ENCODE results near the gene UBE3D.

- TF ChIP-seq CTCF (IDR thresholded peaks at IDR 0.05) (no peak), TCF7L2 (IDR thresholded peaks at IDR 0.05; ENCODE audit: low read depth, low read length) (no peak), POLR2AphosphoS5 (IDR thresholded peaks at IDR 0.05; ENCODE audit: low read depth, low read length) (no peak)
These were observed 108.3 kb downstream of the UBE3D start for GRCh38 chr6:82957171-82957867.
